PC-3 (cell line): ENCODE results near the gene RNASE13.

ENCODE experiments used
- EZH2phosphoT487 ChIP-seq: fragments of 300-600 bp; sonication (generic); IDR thresholded peaks from 2 replicates; pipeline ENCODE4 v1.6.1; 2018; ENCODE audit warnings: mild to moderate bottlenecking, antibody characterized with exemption, low read length, borderline replicate concordance
- TF ChIP-seq, protein P1 (sequence below): fragments of 300-600 bp; sonication (generic); conservative IDR thresholded peaks from 2 replicates; pipeline ENCODE4 v1.5.1; 2017; ENCODE audit warnings: antibody characterized with exemption, low read depth, mild to moderate bottlenecking, low read length

DNA sequence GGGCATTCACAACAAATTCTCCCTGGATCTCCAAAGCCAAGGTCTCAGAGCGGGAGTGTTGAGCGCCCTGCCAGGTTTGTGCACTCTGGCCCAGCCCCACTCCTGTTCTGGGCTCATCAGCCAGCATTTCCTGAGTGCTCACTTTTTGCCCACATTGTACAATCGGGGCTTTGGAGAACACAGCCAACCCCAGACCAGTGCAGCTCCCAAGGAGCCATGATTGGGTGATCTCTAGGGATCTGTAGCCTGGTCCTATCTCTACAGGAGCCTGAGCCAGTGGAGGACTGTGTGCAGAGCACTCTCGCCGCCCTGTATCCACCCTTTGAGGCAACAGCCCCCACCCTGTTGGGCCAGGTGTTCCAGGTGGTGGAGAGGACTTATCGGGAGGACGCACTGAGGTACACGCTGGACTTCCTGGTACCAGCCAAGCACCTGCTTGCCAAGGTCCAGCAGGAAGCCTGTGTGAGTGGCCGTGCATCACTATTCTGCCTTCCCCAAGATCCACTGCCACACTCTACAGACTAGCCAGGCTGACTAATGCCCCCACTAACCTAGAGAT, 38.3 kb upstream of the RNASE13 start:
- TF ChIP-seq EZH2phosphoT487: no peak
- TF ChIP-seq, protein P1, sequence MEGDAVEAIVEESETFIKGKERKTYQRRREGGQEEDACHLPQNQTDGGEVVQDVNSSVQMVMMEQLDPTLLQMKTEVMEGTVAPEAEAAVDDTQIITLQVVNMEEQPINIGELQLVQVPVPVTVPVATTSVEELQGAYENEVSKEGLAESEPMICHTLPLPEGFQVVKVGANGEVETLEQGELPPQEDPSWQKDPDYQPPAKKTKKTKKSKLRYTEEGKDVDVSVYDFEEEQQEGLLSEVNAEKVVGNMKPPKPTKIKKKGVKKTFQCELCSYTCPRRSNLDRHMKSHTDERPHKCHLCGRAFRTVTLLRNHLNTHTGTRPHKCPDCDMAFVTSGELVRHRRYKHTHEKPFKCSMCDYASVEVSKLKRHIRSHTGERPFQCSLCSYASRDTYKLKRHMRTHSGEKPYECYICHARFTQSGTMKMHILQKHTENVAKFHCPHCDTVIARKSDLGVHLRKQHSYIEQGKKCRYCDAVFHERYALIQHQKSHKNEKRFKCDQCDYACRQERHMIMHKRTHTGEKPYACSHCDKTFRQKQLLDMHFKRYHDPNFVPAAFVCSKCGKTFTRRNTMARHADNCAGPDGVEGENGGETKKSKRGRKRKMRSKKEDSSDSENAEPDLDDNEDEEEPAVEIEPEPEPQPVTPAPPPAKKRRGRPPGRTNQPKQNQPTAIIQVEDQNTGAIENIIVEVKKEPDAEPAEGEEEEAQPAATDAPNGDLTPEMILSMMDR: no peak
